ENCODE data around the gene CD83.

The CD83 gene

GRCh38 chr6:14165091-14165490 is 47.5 kb downstream of the CD83 start:
- DNase-seq (ENCODE audit: low read depth in 2 of 2), result peak; percentile 74 to 81
- H3K4me3 ChIP-seq (replicated peaks in 1 of 2; ENCODE audit: low read depth in 2 of 2, low read length in 2 of 2), result no peak overlapping the region
- TF ChIP-seq, protein P1, sequence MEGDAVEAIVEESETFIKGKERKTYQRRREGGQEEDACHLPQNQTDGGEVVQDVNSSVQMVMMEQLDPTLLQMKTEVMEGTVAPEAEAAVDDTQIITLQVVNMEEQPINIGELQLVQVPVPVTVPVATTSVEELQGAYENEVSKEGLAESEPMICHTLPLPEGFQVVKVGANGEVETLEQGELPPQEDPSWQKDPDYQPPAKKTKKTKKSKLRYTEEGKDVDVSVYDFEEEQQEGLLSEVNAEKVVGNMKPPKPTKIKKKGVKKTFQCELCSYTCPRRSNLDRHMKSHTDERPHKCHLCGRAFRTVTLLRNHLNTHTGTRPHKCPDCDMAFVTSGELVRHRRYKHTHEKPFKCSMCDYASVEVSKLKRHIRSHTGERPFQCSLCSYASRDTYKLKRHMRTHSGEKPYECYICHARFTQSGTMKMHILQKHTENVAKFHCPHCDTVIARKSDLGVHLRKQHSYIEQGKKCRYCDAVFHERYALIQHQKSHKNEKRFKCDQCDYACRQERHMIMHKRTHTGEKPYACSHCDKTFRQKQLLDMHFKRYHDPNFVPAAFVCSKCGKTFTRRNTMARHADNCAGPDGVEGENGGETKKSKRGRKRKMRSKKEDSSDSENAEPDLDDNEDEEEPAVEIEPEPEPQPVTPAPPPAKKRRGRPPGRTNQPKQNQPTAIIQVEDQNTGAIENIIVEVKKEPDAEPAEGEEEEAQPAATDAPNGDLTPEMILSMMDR (IDR thresholded peaks at IDR 0.05; ENCODE audit: low read depth, low read length), result peak; percentile 3

DNA sequence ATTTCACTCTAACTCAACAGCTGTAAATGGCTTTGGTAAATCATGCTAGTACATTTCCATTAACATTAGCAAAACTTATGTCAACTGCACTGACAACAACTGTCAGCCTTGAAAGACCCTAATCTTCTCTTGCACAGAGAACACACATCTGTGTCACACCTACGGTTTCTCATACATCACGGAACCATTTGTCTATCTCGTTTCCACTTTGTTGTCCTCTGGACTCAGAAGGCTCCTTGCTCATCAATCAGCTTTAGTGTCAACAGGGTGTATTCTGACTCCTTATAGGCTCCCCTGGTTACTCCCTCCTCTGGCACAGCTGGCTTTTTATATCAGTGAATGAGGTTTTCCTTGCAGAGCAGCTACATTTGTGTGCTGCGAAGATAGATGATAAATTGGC is 49.3 kb downstream of the CD83 start:
- TF ChIP-seq, protein P1 (IDR thresholded peaks at IDR 0.05; ENCODE audit: low read depth, low read length), result no peak
- no peak for DNase-seq (ENCODE audit: low read depth in 2 of 2)

GRCh38 chr6:14170128-14170527 is 52.6 kb downstream of the CD83 start:
- DNase-seq (ENCODE audit: low read depth in 2 of 2), result no peak
- TF ChIP-seq, protein P1 (IDR thresholded peaks at IDR 0.05; ENCODE audit: low read depth, low read length), result no peak
- no peak overlapping the region for H3K4me3 ChIP-seq (replicated peaks in 1 of 2; ENCODE audit: low read depth in 2 of 2, low read length in 2 of 2)

More for the DNA sequence above, 49.3 kb downstream of the CD83 start:
- no peak overlapping the region for H3K4me3 ChIP-seq (replicated peaks in 1 of 2; ENCODE audit: low read depth in 2 of 2, low read length in 2 of 2)

DNA sequence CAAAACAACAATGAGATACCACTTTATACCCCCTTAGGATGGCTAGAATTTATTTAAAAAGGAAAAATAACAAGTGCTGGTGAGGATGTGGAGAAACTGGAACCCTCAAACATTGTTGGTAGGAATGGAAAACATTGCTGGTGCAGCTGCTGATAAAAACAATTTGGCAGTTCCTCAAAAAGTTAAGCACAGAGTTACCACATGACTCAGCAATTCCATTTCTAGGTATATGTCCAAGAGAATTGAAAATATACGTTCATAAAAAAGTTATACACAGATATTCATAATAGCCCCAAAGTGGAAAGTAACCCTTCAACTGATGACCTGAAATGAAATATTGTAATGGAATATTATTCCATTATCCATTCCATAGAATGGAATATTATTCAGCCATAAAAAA is 55.0 kb downstream of the CD83 start:
- no peak overlapping the region for H3K4me3 ChIP-seq (replicated peaks in 1 of 2; ENCODE audit: low read depth in 2 of 2, low read length in 2 of 2)
- no peak for DNase-seq (ENCODE audit: low read depth in 2 of 2)
- TF ChIP-seq, protein P1 (IDR thresholded peaks at IDR 0.05; ENCODE audit: low read depth, low read length), result no peak

GRCh38 chr6:14174226-14174625 is 56.7 kb downstream of the CD83 start:
- H3K4me3 ChIP-seq (replicated peaks in 1 of 2; ENCODE audit: low read depth in 2 of 2, low read length in 2 of 2), result no peak overlapping the region
- no peak for DNase-seq (ENCODE audit: low read depth in 2 of 2)
- TF ChIP-seq, protein P1 (IDR thresholded peaks at IDR 0.05; ENCODE audit: low read depth, low read length), result no peak

GRCh38 chr6:14174996-14175395 is 57.4 kb downstream of the CD83 start:
- TF ChIP-seq, protein P1 (IDR thresholded peaks at IDR 0.05; ENCODE audit: low read depth, low read length), result no peak
- H3K4me3 ChIP-seq (replicated peaks in 1 of 2; ENCODE audit: low read depth in 2 of 2, low read length in 2 of 2), result no peak overlapping the region
- no peak for DNase-seq (ENCODE audit: low read depth in 2 of 2)

- TF ChIP-seq, protein P1 (IDR thresholded peaks at IDR 0.05; ENCODE audit: low read depth, low read length), result no peak
- no peak overlapping the region for H3K4me3 ChIP-seq (replicated peaks in 1 of 2; ENCODE audit: low read depth in 2 of 2, low read length in 2 of 2)
- DNase-seq (ENCODE audit: low read depth in 2 of 2), result no peak
Measured at GRCh38 chr6:14176429-14176828, 58.9 kb downstream of the CD83 start.
